ENCODE measurements around the gene CADM4. TPM values are rescaled to one million over a fixed set of nuclear protein-coding genes. Genes with fewer than 3 reads are reported as not detected.

The CADM4 gene
- total and polyA plus RNA-seq, 2 of the 8 experiments (the other 6 are each of a cell fraction or from before 2014, with no cell fraction given), result 13.5 to 25.0 TPM

- TF ChIP-seq MAX (IDR thresholded peaks at IDR 0.05), result no peak
- no peak for TF ChIP-seq EZH2 (IDR thresholded peaks at IDR 0.05; ENCODE audit: low read depth, low read length, severe bottlenecking)
Measured at GRCh38 chr19:43673637-43674036, 34.0 kb upstream of the CADM4 start (continued).
